HepG2 (cell line): ENCODE results near the gene KCNIP4.

ENCODE experiments used
- ATF2 ChIP-seq: sonication (generic); formaldehyde crosslinking; IDR thresholded peaks from 2 replicates; pipeline ENCODE4 v1.4.0; 2020; ENCODE audit warnings: missing genetic modification reagents
- CTCF ChIP-seq: sonication (generic); formaldehyde crosslinking; IDR thresholded peaks from 2 replicates; pipeline ENCODE4 v1.5.0; 2020; ENCODE audit warnings: mild to moderate bottlenecking, missing genetic modification reagents, moderate library complexity
- ESRRA ChIP-seq: sonication (generic); formaldehyde crosslinking; IDR thresholded peaks from 2 replicates; pipeline ENCODE4 v1.5.1; 2020; ENCODE audit warnings: mild to moderate bottlenecking, low read depth, missing genetic modification reagents
- SPEN ChIP-seq: sonication (generic); formaldehyde crosslinking; IDR thresholded peaks from 2 replicates; pipeline ENCODE4 v1.5.1; 2020; ENCODE audit warnings: low read depth, mild to moderate bottlenecking, missing genetic modification reagents
- U2AF2 ChIP-seq: fragments of 200-400 bp; formaldehyde crosslinking; IDR thresholded peaks from 2 replicates; pipeline ENCODE4 v1.6.1; 2017; ENCODE audit warnings: low read depth, mild to moderate bottlenecking, low read length
- ZNF451 ChIP-seq: sonication (generic); formaldehyde crosslinking; IDR thresholded peaks from 2 replicates; pipeline ENCODE4 v1.5.0; 2020; ENCODE audit warnings: mild to moderate bottlenecking, missing genetic modification reagents

- no peak for TF ChIP-seq CTCF (CRISPR knock-in tag)
- TF ChIP-seq U2AF2 = no peak
- TF ChIP-seq SPEN = no peak
- no peak for TF ChIP-seq ESRRA
- TF ChIP-seq ATF2 (CRISPR knock-in tag) = no peak
- no peak for TF ChIP-seq ZNF451 (CRISPR knock-in tag)
Observed at GRCh38 chr4:21949073-21949457, 493 bp upstream of the KCNIP4 start.
